ENCODE data around the gene NFYA.

Gene NFYA

DNA sequence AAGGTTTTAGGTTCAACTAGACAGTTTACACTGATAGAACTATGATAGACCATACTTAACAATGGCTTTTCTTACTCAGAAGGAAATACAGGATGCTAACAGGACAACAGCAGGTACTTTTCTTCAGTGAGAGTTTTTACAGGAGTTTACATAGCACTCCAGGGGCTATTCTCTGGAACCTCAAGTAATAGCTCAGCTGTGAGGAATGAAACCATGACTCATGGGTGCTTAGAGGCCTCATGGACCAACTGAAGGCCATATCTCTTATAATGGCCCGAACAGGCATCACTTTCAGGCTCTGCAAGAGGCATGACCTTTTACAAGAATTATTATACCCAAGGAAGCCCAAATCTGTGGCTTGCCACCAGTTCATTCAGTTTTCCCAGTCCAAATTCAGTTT, 49.6 kb downstream of the NFYA start:
- no peak for DNase-seq

DNA sequence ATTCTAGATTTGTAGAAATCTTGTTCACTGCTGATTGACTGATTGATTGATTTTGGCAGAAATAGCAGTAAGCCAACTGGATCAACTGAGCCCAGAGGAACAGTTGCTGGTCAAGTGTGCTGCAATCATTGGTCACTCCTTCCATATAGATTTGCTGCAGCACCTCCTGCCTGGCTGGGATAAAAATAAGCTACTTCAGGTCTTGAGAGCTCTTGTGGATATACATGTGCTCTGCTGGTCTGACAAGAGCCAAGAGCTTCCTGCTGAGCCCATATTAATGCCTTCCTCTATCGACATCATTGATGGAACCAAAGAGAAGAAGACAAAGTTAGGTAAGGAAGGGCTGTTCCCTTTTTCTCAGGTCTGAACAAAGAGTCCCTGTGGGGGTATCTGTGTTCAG, 50.1 kb downstream of the NFYA start:
- DNase-seq: no peak

DNA sequence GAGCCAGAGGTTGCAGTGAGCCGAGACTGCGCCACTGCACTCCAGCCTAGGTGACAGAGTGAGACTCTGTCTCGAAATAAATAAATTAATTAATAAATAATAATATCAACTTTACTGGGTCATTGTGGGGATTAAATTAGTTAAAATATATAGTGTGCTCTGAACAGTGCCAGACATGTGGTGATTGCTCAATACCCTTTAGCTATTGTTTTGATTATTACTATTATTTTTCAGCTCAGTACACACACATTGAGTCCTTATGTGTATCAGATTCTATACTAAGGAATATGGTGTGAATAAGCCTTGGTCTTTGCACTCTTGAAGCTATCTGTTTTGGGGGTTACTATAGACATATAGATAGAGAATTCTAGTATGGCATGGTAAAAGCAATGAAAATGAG, 52.5 kb downstream of the NFYA start:
- no peak for DNase-seq

DNA sequence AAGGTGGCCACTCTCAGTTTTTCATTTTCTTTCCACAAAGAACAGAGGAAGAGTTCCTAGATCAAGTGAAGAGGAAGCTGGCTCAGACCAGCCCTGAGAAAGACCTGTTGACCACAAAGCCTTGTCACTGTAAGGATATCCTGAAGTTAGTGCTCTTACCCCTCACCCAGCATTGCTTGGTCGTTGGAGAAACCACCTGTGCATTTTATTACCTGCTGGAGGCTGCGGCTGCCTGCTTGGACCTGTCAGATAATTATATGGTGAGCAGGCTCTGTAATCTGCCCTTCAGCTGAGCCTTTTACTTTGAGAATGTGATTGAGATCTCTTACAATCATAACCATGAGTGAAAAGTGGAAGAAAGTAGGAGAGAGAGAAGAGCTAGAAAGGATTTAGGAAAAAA, 59.5 kb downstream of the NFYA start:
- DNase-seq: no peak

DNA sequence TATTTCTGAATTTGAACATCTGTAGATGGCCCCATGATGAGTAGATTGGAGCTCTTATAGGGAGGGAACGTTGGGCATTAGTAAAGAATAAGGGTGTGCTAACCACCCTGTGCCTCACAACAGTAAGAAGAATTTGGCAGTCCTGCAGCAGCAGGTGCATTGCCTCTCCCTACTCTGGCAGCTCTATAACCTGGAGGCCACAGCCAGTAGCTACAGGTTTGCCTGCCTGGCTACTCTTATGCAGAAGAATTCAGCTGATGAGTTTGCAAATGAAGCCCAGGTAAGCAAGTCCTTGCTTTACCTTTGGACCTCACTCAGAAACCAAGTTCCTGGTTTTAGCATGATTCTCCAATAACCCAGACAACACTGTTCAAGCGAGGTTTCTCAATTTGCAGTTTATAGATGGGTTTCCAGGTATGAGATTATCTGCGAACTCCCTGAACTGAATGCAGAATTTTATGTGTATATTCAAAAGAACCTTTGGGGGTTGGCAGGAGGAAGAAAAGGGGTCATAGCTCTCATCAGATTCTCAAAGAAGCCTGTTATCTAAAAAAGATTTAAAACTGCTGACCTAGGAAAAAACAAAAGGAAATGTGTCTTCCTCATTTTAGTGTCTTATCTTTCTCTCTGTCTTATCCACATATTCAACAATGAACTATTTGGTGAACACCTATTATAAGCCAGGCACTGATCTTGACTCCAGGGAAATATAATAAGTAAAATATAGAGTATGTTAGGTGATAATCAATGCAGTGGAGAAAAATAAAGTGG, 62.5 kb downstream of the NFYA start:
- DNase-seq: no peak

DNA sequence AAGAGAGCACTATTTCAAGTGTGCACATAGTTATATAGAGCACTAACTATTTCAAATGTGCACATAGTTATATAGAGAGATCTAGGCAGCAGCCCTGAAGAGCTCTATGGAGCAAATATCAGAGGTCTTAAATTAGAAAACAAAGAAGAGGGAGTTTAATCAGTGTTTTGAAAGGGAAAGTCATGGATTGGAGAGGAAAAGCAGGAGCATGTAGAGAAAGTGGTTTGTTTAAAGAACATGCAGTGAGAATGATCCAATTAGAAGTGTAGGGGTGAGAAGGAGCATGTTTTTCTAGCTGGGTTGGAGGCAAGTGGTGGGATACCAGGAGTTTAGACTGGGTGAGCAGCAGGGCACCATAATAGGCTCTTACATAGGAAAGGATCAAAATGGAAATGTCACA, 64.1 kb downstream of the NFYA start:
- DNase-seq: no peak

DNA sequence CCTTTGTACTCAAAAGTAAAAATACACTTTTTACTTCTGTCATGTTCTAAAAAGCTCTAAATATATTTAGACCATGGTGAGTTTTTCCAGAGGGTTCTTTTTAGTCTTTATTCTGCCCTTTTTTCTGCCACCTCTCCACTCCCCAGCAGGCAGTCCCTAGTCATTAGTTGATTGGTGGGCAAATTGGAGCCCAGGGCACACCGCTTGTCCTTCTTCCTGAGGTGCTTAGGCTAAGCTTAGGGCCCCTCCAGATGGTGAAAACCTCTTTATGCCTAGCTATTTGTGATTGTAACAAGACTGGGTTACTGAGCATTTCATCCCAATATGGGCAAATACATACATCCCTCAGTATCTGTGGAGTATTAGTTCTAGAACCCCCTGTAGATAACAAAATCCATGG, 75.1 kb downstream of the NFYA start:
- DNase-seq: no peak
